ENCODE results near the gene IGFBP6.

GRCh38 chr12:53143355-53143754 is 45.9 kb downstream of the IGFBP6 start:
- TF ChIP-seq POLR2AphosphoS5 (IDR thresholded peaks at IDR 0.05) (no peak), POLR2A (IDR thresholded peaks at IDR 0.05) (no peak)

All from breast epithelium (tissue), 3 donors.